Measurements from ENCODE around the gene FBXL16. TPM values are rescaled to one million over a fixed set of nuclear protein-coding genes. Genes with fewer than 3 reads are reported as not detected.
A peak's percentile ranks its signal among the peaks of the same experiment; 100 is the strongest.

Gene FBXL16
- total and polyA plus RNA-seq, 2 of the 13 experiments (the other 11 are each of a cell fraction or from before 2014, with no cell fraction given) = 0.22 to 2.0 TPM

DNA sequence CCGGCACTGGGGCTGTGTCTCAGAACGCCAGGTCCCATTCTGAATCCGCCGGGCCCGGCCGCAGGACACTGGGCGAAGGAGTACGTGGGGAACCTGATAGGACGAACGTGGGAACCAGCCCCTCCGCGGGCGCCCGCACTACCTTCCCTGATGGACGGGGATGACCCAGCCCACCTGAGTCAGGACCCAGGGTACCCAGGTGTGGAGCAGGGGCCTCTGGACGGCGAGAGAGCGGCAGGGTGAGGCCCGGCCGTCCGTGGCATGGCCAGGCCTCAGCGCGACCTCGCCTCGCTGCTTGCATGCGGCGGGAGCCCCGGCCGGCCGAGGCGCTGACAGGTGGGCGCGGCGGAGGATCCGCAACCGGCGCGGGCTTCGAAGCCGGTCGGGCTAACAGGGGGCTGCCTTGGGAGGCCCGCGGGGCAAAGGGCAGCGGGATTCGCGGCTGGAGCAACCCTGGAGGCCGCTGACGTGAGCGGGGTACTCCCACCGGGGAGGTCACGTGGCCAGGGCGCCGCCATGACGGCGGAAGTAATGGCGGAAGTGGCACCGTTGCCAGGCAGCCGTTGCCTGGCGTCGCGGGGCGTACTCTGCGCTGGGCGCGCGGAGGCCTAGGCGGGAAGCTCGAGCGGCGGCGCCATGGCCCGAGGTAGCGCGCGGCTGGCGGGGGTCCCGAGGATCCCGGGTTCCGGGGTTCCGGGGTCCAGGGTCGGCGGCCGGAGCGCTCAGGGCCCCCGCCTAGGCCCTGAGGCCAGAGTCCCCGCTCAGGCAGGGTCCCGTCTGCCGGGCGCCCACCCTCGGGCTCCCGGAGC is 56.6 kb downstream of the FBXL16 start, which contains the start of gene WDR90 (continued):
- TF ChIP-seq, protein P1, sequence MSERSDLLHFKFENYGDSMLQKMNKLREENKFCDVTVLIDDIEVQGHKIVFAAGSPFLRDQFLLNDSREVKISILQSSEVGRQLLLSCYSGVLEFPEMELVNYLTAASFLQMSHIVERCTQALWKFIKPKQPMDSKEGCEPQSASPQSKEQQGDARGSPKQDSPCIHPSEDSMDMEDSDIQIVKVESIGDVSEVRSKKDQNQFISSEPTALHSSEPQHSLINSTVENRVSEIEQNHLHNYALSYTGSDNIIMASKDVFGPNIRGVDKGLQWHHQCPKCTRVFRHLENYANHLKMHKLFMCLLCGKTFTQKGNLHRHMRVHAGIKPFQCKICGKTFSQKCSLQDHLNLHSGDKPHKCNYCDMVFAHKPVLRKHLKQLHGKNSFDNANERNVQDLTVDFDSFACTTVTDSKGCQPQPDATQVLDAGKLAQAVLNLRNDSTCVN (CRISPR knock-in tag; IDR thresholded peaks at IDR 0.05; ENCODE audit: borderline replicate concordance) = 0 out of 2 replicates have a peak, but pooled peaks have one; percentile 58
- 0 out of 2 replicates have a peak, but pooled peaks have one; percentile 66 for TF ChIP-seq ZNF333 (CRISPR knock-in tag; IDR thresholded peaks at IDR 0.05; ENCODE audit: borderline replicate concordance)
- TF ChIP-seq ZNF510 (CRISPR knock-in tag; IDR thresholded peaks at IDR 0.05; ENCODE audit: low read depth) = no peak
- no peak for TF ChIP-seq THAP8 (CRISPR knock-in tag; IDR thresholded peaks at IDR 0.05; ENCODE audit: borderline replicate concordance)
- TF ChIP-seq KAT8 (CRISPR knock-in tag; IDR thresholded peaks at IDR 0.05) = peak; percentile 91
- peak; percentile 78 for TF ChIP-seq PPARG (CRISPR knock-in tag; conservative IDR thresholded peaks at IDR 0.05)
- TF ChIP-seq POLR2A (IDR thresholded peaks at IDR 0.05; ENCODE audit: insufficient read depth in 1 of 2, low read depth in 2 of 2, low read length in 2 of 2) = peak; percentile 61 to 74
- TF ChIP-seq, protein P2, sequence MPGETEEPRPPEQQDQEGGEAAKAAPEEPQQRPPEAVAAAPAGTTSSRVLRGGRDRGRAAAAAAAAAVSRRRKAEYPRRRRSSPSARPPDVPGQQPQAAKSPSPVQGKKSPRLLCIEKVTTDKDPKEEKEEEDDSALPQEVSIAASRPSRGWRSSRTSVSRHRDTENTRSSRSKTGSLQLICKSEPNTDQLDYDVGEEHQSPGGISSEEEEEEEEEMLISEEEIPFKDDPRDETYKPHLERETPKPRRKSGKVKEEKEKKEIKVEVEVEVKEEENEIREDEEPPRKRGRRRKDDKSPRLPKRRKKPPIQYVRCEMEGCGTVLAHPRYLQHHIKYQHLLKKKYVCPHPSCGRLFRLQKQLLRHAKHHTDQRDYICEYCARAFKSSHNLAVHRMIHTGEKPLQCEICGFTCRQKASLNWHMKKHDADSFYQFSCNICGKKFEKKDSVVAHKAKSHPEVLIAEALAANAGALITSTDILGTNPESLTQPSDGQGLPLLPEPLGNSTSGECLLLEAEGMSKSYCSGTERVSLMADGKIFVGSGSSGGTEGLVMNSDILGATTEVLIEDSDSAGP (CRISPR knock-in tag; IDR thresholded peaks at IDR 0.05; ENCODE audit: borderline replicate concordance) = peak; percentile 96
- no peak for TF ChIP-seq FOXP1 (IDR thresholded peaks at IDR 0.05)
- no peak for TF ChIP-seq FOXP1 (CRISPR knock-in tag; IDR thresholded peaks at IDR 0.05)
- peak; percentile 85 for TF ChIP-seq TMF1 (CRISPR knock-in tag; IDR thresholded peaks at IDR 0.05; ENCODE audit: low read depth)
- TF ChIP-seq ZNF326 (CRISPR knock-in tag; IDR thresholded peaks at IDR 0.05; ENCODE audit: borderline replicate concordance) = no peak
- no peak for TF ChIP-seq EHMT2 (IDR thresholded peaks at IDR 0.05; ENCODE audit: borderline replicate concordance, low read depth, low read length)
- peak; percentile 59; the same call in 1 of the 2 replicates for TF ChIP-seq PITX1 (CRISPR knock-in tag; IDR thresholded peaks at IDR 0.05)
- TF ChIP-seq SRSF4 (IDR thresholded peaks at IDR 0.05; ENCODE audit: low read depth, low read length, poor library complexity, severe bottlenecking) = no peak
- TF ChIP-seq, protein P3, sequence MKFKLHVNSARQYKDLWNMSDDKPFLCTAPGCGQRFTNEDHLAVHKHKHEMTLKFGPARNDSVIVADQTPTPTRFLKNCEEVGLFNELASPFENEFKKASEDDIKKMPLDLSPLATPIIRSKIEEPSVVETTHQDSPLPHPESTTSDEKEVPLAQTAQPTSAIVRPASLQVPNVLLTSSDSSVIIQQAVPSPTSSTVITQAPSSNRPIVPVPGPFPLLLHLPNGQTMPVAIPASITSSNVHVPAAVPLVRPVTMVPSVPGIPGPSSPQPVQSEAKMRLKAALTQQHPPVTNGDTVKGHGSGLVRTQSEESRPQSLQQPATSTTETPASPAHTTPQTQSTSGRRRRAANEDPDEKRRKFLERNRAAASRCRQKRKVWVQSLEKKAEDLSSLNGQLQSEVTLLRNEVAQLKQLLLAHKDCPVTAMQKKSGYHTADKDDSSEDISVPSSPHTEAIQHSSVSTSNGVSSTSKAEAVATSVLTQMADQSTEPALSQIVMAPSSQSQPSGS (CRISPR knock-in tag; IDR thresholded peaks at IDR 0.05) = peak; percentile 82
- TF ChIP-seq, protein P4, sequence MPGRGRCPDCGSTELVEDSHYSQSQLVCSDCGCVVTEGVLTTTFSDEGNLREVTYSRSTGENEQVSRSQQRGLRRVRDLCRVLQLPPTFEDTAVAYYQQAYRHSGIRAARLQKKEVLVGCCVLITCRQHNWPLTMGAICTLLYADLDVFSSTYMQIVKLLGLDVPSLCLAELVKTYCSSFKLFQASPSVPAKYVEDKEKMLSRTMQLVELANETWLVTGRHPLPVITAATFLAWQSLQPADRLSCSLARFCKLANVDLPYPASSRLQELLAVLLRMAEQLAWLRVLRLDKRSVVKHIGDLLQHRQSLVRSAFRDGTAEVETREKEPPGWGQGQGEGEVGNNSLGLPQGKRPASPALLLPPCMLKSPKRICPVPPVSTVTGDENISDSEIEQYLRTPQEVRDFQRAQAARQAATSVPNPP (CRISPR knock-in tag; IDR thresholded peaks at IDR 0.05) = 0 out of 2 replicates have a peak, but pooled peaks have one; percentile 60
- no peak for TF ChIP-seq NFE2L2 (IDR thresholded peaks at IDR 0.05; ENCODE audit: low read length)
- TF ChIP-seq, protein P5, sequence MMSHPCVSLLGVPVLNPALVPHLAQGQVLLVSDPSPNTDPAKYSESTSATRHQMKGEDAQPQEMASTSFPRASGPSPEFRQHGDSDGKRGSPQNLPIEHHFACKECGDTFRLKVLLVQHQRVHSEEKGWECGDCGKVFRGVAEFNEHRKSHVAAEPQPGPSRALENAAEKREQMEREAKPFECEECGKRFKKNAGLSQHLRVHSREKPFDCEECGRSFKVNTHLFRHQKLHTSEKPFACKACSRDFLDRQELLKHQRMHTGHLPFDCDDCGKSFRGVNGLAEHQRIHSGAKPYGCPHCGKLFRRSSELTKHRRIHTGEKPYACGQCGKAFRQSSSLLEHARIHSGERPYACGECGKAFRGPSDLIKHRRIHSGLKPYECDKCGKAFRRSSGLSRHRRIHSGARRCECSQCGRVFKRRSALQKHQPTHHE (CRISPR knock-in tag; IDR thresholded peaks at IDR 0.05; ENCODE audit: borderline replicate concordance) = peak; percentile 86; the same call in 1 of the 2 replicates
- no peak; the same call in 1 of the 2 replicates for TF ChIP-seq FOXM1 (CRISPR knock-in tag; IDR thresholded peaks at IDR 0.05)
- TF ChIP-seq POLR2AphosphoS2 (IDR thresholded peaks at IDR 0.05; ENCODE audit: low read depth, low read length) = no peak; the same call in 1 of the 2 replicates
- TF ChIP-seq KDM4B (CRISPR knock-in tag; IDR thresholded peaks at IDR 0.05) = peak; percentile 13; the same call in 1 of the 2 replicates
- TF ChIP-seq MED1 (CRISPR knock-in tag; IDR thresholded peaks at IDR 0.05) = peak; percentile 85
